Mesothelial cell of epicardium (in vitro differentiated cells): ENCODE data around the gene TMEM208. TPM values are rescaled to one million over a fixed set of nuclear protein-coding genes. Genes with fewer than 3 reads are reported as not detected.

Source experiments
- DNase-seq, 2 experiments: peaks; one replicate each; pipeline ENCODE4 v3.0.0; 2021; ENCODE audit warnings: low spot score in 2 of 2; ENCODE audit not compliant: unreplicated experiment in 2 of 2
- H3K27ac Mint-ChIP-seq: 2 replicates; pipeline ENCODE4 v1.8.0; 2021; ENCODE audit warnings: mixed read lengths
- H3K27me3 Mint-ChIP-seq: 2 replicates; pipeline ENCODE4 v1.8.0; 2021; ENCODE audit warnings: low read depth, mixed read lengths
- H3K36me3 Mint-ChIP-seq: 2 replicates; pipeline ENCODE4 v1.8.0; 2021; ENCODE audit warnings: mixed read lengths
- H3K4me1 Mint-ChIP-seq: 2 replicates; pipeline ENCODE4 v1.8.0; 2021; ENCODE audit warnings: mixed read lengths
- H3K4me3 Mint-ChIP-seq: 2 replicates; pipeline ENCODE4 v1.8.0; 2021; ENCODE audit warnings: mild to moderate bottlenecking, moderate library complexity, mixed read lengths
- H3K9me3 Mint-ChIP-seq: 2 replicates; pipeline ENCODE4 v1.8.0; 2021; ENCODE audit warnings: mixed read lengths
- total RNA-seq: library from RNA; stranded (reverse); gene quantifications from 3 replicates; pipeline ENCODE4 v1.2.1, GENCODE V29; 2021
- TF ChIP-seq, protein P1 (sequence below): fragments of 200-600 bp; sonication (generic); IDR thresholded peaks from one replicate; pipeline ENCODE4 v1.5.0; 2021; ENCODE audit warnings: antibody characterized with exemption; ENCODE audit not compliant: unreplicated experiment

Gene TMEM208
- total RNA-seq, 1 donor from 2014 or later: 36.3 TPM

DNA sequence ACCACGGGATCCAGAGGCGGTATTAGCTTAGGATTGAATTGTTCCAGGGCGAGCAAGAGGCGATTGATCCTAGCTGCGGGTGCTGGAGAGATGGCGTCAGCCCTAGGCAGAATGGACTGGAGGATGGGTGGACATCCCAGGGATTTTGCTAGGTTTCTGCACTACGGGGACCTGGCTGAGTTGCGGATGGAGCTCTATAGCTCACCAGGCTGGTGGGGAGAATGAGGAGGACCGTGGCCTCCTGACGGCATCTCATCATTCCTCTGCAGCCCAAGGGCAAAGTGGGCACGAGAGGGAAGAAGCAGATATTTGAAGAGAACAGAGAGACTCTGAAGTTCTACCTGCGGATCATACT lies 614 bp downstream of the TMEM208 start:
- H3K4me3 Mint-ChIP-seq: peak overlapping the region; percentile 100
- H3K27me3 Mint-ChIP-seq: no peaks in the 10 kb centered on the region
- no peak for DNase-seq
- H3K4me1 Mint-ChIP-seq: peaks cover 23% of the 10 kb centered on the region
- peaks cover 5% of the 10 kb centered on the region for H3K36me3 Mint-ChIP-seq
- peak overlapping the region; percentile 98 for H3K27ac Mint-ChIP-seq
- no peaks in the 10 kb centered on the region for H3K9me3 Mint-ChIP-seq
- TF ChIP-seq, protein P1, sequence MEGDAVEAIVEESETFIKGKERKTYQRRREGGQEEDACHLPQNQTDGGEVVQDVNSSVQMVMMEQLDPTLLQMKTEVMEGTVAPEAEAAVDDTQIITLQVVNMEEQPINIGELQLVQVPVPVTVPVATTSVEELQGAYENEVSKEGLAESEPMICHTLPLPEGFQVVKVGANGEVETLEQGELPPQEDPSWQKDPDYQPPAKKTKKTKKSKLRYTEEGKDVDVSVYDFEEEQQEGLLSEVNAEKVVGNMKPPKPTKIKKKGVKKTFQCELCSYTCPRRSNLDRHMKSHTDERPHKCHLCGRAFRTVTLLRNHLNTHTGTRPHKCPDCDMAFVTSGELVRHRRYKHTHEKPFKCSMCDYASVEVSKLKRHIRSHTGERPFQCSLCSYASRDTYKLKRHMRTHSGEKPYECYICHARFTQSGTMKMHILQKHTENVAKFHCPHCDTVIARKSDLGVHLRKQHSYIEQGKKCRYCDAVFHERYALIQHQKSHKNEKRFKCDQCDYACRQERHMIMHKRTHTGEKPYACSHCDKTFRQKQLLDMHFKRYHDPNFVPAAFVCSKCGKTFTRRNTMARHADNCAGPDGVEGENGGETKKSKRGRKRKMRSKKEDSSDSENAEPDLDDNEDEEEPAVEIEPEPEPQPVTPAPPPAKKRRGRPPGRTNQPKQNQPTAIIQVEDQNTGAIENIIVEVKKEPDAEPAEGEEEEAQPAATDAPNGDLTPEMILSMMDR: no peak

DNA sequence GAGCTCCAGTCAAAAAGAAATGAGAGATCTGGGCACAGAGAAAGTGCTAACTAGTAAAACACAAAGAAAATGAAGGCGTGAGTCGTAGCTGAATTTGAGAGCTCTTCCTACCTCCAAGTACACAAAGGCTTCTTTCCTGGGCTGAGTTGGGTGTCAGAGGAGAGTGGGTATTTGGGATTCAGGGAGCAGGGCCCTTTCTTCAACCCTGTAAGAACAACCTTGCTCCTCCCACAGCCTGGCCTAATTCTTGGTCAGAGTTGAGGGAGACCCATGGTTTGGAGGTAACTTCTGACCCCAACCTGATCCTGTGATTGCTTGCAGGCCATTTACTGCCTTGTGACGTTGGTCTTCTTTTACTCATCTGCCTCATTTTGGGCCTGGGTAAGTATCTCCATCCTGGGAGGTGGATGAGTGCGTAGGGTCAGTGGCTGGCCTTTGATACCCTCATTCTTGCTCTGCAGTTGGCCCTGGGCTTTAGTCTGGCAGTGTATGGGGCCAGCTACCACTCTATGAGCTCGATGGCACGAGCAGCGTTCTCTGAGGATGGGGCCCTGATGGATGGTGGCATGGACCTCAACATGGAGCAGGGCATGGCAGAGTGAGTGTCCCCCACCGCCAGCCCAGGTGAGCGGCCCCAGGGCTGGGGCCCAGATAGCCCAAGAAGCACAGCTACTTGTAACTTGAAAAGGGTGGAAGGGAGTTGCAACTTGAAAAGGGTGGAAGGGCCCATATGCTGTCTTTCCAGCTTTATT lies 1.3 kb downstream of the TMEM208 start:
- TF ChIP-seq, protein P1: no peak
- Mint-ChIP-seq H3K4me3 (peak overlapping the region; percentile 100), H3K27ac (no peak overlapping the region), H3K36me3 (peaks cover 5% of the 10 kb centered on the region), H3K4me1 (peaks cover 23% of the 10 kb centered on the region), H3K27me3 (no peaks in the 10 kb centered on the region), H3K9me3 (no peaks in the 10 kb centered on the region)
- no peak for DNase-seq

GRCh38 chr16:67228905-67229304 lies 2.0 kb downstream of the TMEM208 start:
- H3K27ac Mint-ChIP-seq: no peak overlapping the region
- TF ChIP-seq, protein P1: no peak
- peaks cover 8% of the 10 kb centered on the region for H3K36me3 Mint-ChIP-seq
- peaks cover 23% of the 10 kb centered on the region for H3K4me1 Mint-ChIP-seq
- H3K27me3 Mint-ChIP-seq: no peaks in the 10 kb centered on the region
- H3K4me3 Mint-ChIP-seq: peak overlapping the region; percentile 100
- H3K9me3 Mint-ChIP-seq: no peaks in the 10 kb centered on the region
- DNase-seq: no peak

GRCh38 chr16:67229906-67230808 lies 3.2 kb downstream of the TMEM208 start:
- H3K4me3 Mint-ChIP-seq: peak overlapping the region; percentile 100

GRCh38 chr16:67230809-67231660 lies 4.1 kb downstream of the TMEM208 start:
- H3K27me3 Mint-ChIP-seq: no peaks in the 10 kb centered on the region
- no peak for DNase-seq
- H3K4me1 Mint-ChIP-seq: peaks cover 17% of the 10 kb centered on the region
- peaks cover 10% of the 10 kb centered on the region for H3K36me3 Mint-ChIP-seq
- no peaks in the 10 kb centered on the region for H3K9me3 Mint-ChIP-seq
- H3K27ac Mint-ChIP-seq: no peak overlapping the region
- TF ChIP-seq, protein P1: no peak
- H3K4me3 Mint-ChIP-seq: no peak overlapping the region

More at GRCh38 chr16:67229906-67230808, 3.2 kb downstream of the TMEM208 start:
- no peaks in the 10 kb centered on the region for H3K9me3 Mint-ChIP-seq
- peaks cover 23% of the 10 kb centered on the region for H3K4me1 Mint-ChIP-seq
- no peaks in the 10 kb centered on the region for H3K27me3 Mint-ChIP-seq
- H3K36me3 Mint-ChIP-seq: peaks cover 8% of the 10 kb centered on the region
- TF ChIP-seq, protein P1: no peak
- H3K27ac Mint-ChIP-seq: no peak overlapping the region
- no peak for DNase-seq
